ENCODE data around the gene ARSB.

DNA sequence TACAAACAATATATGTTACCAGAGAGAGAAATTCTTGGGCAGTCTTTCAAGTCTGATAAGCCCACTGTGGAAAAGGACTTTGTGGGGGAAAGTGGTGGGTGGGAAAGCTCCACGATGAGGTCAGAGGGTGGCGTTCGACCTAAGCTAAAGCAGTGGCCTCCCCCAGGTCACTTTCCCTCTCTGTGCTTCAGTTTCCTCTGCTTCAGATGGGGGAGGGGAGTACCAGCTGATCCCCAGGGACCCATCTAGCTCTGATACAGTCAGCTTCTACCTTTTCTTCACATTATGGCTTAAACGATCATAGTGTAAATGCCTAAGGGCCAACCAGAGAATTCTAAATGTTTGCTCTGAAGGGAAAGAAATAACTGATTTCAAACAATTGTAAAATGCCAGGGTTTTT is 36.6 kb upstream of the ARSB start:
- TF ChIP-seq, protein P1, sequence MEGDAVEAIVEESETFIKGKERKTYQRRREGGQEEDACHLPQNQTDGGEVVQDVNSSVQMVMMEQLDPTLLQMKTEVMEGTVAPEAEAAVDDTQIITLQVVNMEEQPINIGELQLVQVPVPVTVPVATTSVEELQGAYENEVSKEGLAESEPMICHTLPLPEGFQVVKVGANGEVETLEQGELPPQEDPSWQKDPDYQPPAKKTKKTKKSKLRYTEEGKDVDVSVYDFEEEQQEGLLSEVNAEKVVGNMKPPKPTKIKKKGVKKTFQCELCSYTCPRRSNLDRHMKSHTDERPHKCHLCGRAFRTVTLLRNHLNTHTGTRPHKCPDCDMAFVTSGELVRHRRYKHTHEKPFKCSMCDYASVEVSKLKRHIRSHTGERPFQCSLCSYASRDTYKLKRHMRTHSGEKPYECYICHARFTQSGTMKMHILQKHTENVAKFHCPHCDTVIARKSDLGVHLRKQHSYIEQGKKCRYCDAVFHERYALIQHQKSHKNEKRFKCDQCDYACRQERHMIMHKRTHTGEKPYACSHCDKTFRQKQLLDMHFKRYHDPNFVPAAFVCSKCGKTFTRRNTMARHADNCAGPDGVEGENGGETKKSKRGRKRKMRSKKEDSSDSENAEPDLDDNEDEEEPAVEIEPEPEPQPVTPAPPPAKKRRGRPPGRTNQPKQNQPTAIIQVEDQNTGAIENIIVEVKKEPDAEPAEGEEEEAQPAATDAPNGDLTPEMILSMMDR (IDR thresholded peaks at IDR 0.05) = no peak
- TF ChIP-seq POLR2A (IDR thresholded peaks at IDR 0.05) = no peak
